ENCODE measurements around the gene FGF18. TPM values are rescaled to one million over a fixed set of nuclear protein-coding genes. Genes with fewer than 3 reads are reported as not detected.
A peak's percentile ranks its signal among the peaks of the same experiment; 100 is the strongest.
"Not testable (repeated sequence)": the region's sequence is repeated elsewhere in the genome, so short reads cannot be mapped to it uniquely, and the experiment has no call there.

Gene FGF18
- total RNA-seq, 1 experiment from 2014 or later = 1.7 TPM

GRCh38 chr5:171401167-171401947, 18.1 kb upstream of the FGF18 start:
- H3K27me3 ChIP-seq (ENCODE audit: control insufficient read depth, insufficient read depth, low read length) = no peaks in the 10 kb centered on the region
- no peaks in the 10 kb centered on the region for H3K9me3 ChIP-seq (ENCODE audit: control insufficient read depth, insufficient read depth, low read depth, low read length)
- ChIA-PET CTCF (interaction anchor here (0.6 kb wide), 2 partner anchors 13 to 1256 kb away, joined by 3 read pairs; no protein-coding TSS in a partner anchor), POLR2A (interaction anchor here (0.6 kb wide), 1 partner anchor 12 kb away, joined by 6 read pairs; no protein-coding TSS in a partner anchor)
- peaks cover 26% of the 10 kb centered on the region for H3K4me1 ChIP-seq (ENCODE audit: control insufficient read depth, insufficient read depth, low read length)
- DNase-seq (ENCODE audit: low read depth, low spot score) = no peak
- no peak overlapping the region for H3K4me3 ChIP-seq (ENCODE audit: low read depth in 2 of 2, low read length in 2 of 2)
- ATAC-seq = no peak; the same call in 1 of the 2 replicates
- intact Hi-C loops (cut with micrococcal nuclease; ENCODE audit: unreplicated experiment) (no loop called here), in situ Hi-C loops (cut with HindIII; ENCODE audit: low pct_unique_long_range_greater_than_20kb, low sequenced_read_pairs) (loop anchor here (25.0 kb wide), 1 partner anchor 461 kb away; no protein-coding TSS in a partner anchor)
- TF ChIP-seq SIN3A (IDR thresholded peaks at IDR 0.05; ENCODE audit: borderline replicate concordance, insufficient read depth, low read depth, low read length) = no peak
- no peak for TF ChIP-seq TCF7L2 (IDR thresholded peaks at IDR 0.05; ENCODE audit: low read depth, low read length)
- 0 out of 2 replicates have a peak, but pooled peaks have one; percentile 8 for TF ChIP-seq POLR2AphosphoS5 (IDR thresholded peaks at IDR 0.05; ENCODE audit: low read depth, low read length)
- no peak for TF ChIP-seq REST (IDR thresholded peaks at IDR 0.05; ENCODE audit: insufficient read depth in 1 of 2, low read depth in 2 of 2, low read length in 1 of 2)
- no peak overlapping the region for H3K27ac ChIP-seq (ENCODE audit: low read length)
- BruUV-seq (replicated peaks) = no TSS peak
- H3K36me3 ChIP-seq (ENCODE audit: control insufficient read depth, insufficient read depth, low read length) = peaks cover 40% of the 10 kb centered on the region

GRCh38 chr5:171402751-171403150, 16.7 kb upstream of the FGF18 start:
- intact Hi-C loops (cut with micrococcal nuclease; ENCODE audit: unreplicated experiment); DNase-seq (ENCODE audit: low read depth, low spot score); POLR2A ChIA-PET; H3K4me3 ChIP-seq (ENCODE audit: low read depth in 2 of 2, low read length in 2 of 2); H3K27me3 ChIP-seq (ENCODE audit: control insufficient read depth, insufficient read depth, low read length); CTCF ChIA-PET; H3K9me3 ChIP-seq (ENCODE audit: control insufficient read depth, insufficient read depth, low read depth, low read length); BruUV-seq (replicated peaks); H3K27ac ChIP-seq (ENCODE audit: low read length): not testable (repeated sequence)
- H3K36me3 ChIP-seq (ENCODE audit: control insufficient read depth, insufficient read depth, low read length) = peaks cover 44% of the 10 kb centered on the region
- peaks cover 26% of the 10 kb centered on the region for H3K4me1 ChIP-seq (ENCODE audit: control insufficient read depth, insufficient read depth, low read length)
- ATAC-seq = peak; percentile 23; the same call in 1 of the 2 replicates
- in situ Hi-C loops (cut with HindIII; ENCODE audit: low pct_unique_long_range_greater_than_20kb, low sequenced_read_pairs) = loop anchor here (25.0 kb wide), 1 partner anchor 460 kb away; no protein-coding TSS in a partner anchor

GRCh38 chr5:171405615-171406014, 13.8 kb upstream of the FGF18 start:
- Histone ChIP-seq H3K36me3 (ENCODE audit: control insufficient read depth, insufficient read depth, low read length) (peaks cover 53% of the 10 kb centered on the region), H3K4me3 (ENCODE audit: low read depth in 2 of 2, low read length in 2 of 2) (no peak overlapping the region), H3K4me1 (ENCODE audit: control insufficient read depth, insufficient read depth, low read length) (peaks cover 36% of the 10 kb centered on the region), H3K27me3 (ENCODE audit: control insufficient read depth, insufficient read depth, low read length) (no peaks in the 10 kb centered on the region), H3K9me3 (ENCODE audit: control insufficient read depth, insufficient read depth, low read depth, low read length) (no peaks in the 10 kb centered on the region), H3K27ac (ENCODE audit: low read length) (0 out of 2 replicates have a peak overlapping the region, but pooled peaks have one; percentile 34)
- ATAC-seq (no peak), DNase-seq (ENCODE audit: low read depth, low spot score) (no peak)
- BruUV-seq (replicated peaks) = TSS peak; percentile 19
- POLR2A ChIA-PET = no interaction called here
- intact Hi-C loops (cut with micrococcal nuclease; ENCODE audit: unreplicated experiment) = no loop called here
- CTCF ChIA-PET = no interaction called here
- in situ Hi-C loops (cut with HindIII; ENCODE audit: low pct_unique_long_range_greater_than_20kb, low sequenced_read_pairs) = loop anchor here (25.0 kb wide), 1 partner anchor 457 kb away; no protein-coding TSS in a partner anchor
- TF ChIP-seq CTCF (IDR thresholded peaks at IDR 0.05) (peak; percentile 61; the same call in 1 of the 2 replicates), POLR2AphosphoS5 (IDR thresholded peaks at IDR 0.05; ENCODE audit: low read depth, low read length) (no peak), TCF7L2 (IDR thresholded peaks at IDR 0.05; ENCODE audit: low read depth, low read length) (no peak), REST (IDR thresholded peaks at IDR 0.05; ENCODE audit: insufficient read depth in 1 of 2, low read depth in 2 of 2, low read length in 1 of 2) (no peak), SIN3A (IDR thresholded peaks at IDR 0.05; ENCODE audit: borderline replicate concordance, insufficient read depth, low read depth, low read length) (no peak)

Data from Panc1 (cell line).